Neuronal stem cell (in vitro differentiated cells): Measurements from ENCODE around the gene ATXN10.

ENCODE experiments used
- DNase-seq: peaks from one replicate; pipeline ENCODE4 v3.0.0-alpha.2; 2013; ENCODE audit warnings: low spot score
- H2AFZ ChIP-seq: one replicate; pipeline ENCODE4 v1.6.1; 2013; ENCODE audit warnings: mild to moderate bottlenecking, low read length, inconsistent platforms
- H2AK5ac ChIP-seq: 2 replicates; pipeline ENCODE4 v1.6.1; 2013; ENCODE audit warnings: low read depth, mild to moderate bottlenecking, inconsistent platforms, low read length, moderate library complexity, mixed read lengths
- H2BK120ac ChIP-seq: 2 replicates; pipeline ENCODE4 v1.6.1; 2013; ENCODE audit warnings: low read depth, mild to moderate bottlenecking, inconsistent platforms, low read length, moderate library complexity, mixed read lengths
- H2BK12ac ChIP-seq: one replicate; pipeline ENCODE4 v1.6.1; 2013; ENCODE audit warnings: low read length, inconsistent platforms
- H2BK15ac ChIP-seq: 2 replicates; pipeline ENCODE4 v1.6.1; 2013; ENCODE audit warnings: mild to moderate bottlenecking, low read length, inconsistent platforms, mixed read lengths
- H2BK5ac ChIP-seq: one replicate; pipeline ENCODE4 v1.6.1; 2013; ENCODE audit warnings: inconsistent platforms, mild to moderate bottlenecking, low read length, moderate library complexity
- H3K14ac ChIP-seq: one replicate; pipeline ENCODE4 v1.6.1; 2013; ENCODE audit warnings: low read length, inconsistent platforms
- H3K18ac ChIP-seq: 2 replicates; pipeline ENCODE4 v1.6.1; 2013; ENCODE audit warnings: low read length, inconsistent platforms
- H3K23ac ChIP-seq: 2 replicates; pipeline ENCODE4 v1.6.1; 2013; ENCODE audit warnings: low read depth, mild to moderate bottlenecking, mixed read lengths, low read length, inconsistent platforms; ENCODE audit not compliant: poor library complexity
- H3K27ac ChIP-seq: replicated peaks from 3 replicates; pipeline ENCODE4 v1.5.1; 2013; ENCODE audit warnings: low read length, inconsistent platforms
- H3K27me3 ChIP-seq, 3 experiments: 2 replicates each; pipeline ENCODE4 v1.6.1; 2013; ENCODE audit warnings: low read length in 3 of 3, mild to moderate bottlenecking in 2 of 3, inconsistent platforms in 1 of 3, low read depth in 1 of 3, mixed read lengths in 1 of 3, moderate library complexity in 1 of 3; ENCODE audit not compliant: control insufficient read depth in 3 of 3, insufficient read depth in 3 of 3
- H3K36me3 ChIP-seq, 2 donors: replicated peaks in 1 of 2; 2 replicates each; pipeline ENCODE4 v1.6.1; 2013; ENCODE audit warnings: low read length in 2 of 2; ENCODE audit not compliant: control insufficient read depth in 2 of 2, insufficient read depth in 2 of 2
- H3K4ac ChIP-seq: 2 replicates; pipeline ENCODE4 v1.6.1; 2013; ENCODE audit warnings: inconsistent platforms, mild to moderate bottlenecking, low read length, moderate library complexity
- H3K4me1 ChIP-seq, 2 donors: 1 replicate in 1 of 2; 2 replicates in 1 of 2; pipeline ENCODE4 v1.6.1; 2013; ENCODE audit warnings: low read length in 2 of 2, low read depth in 1 of 2; ENCODE audit not compliant: control insufficient read depth in 2 of 2, insufficient read depth in 1 of 2
- H3K4me2 ChIP-seq: one replicate; pipeline ENCODE4 v1.6.1; 2013; ENCODE audit warnings: mild to moderate bottlenecking, low read length, inconsistent platforms; ENCODE audit not compliant: insufficient read depth, poor library complexity, severe bottlenecking
- H3K4me3 ChIP-seq, 2 donors: 2 replicates each; pipeline ENCODE4 v1.5.1; 2013; ENCODE audit warnings: low read length in 2 of 2, mild to moderate bottlenecking in 2 of 2, inconsistent platforms in 1 of 2, moderate library complexity in 1 of 2
- H3K79me1 ChIP-seq: one replicate; pipeline ENCODE4 v1.6.1; 2013; ENCODE audit warnings: low read depth, mild to moderate bottlenecking, inconsistent platforms, low read length, moderate library complexity
- H3K9ac ChIP-seq: one replicate; pipeline ENCODE4 v1.6.1; 2013; ENCODE audit warnings: mild to moderate bottlenecking, low read depth, low read length, inconsistent platforms; ENCODE audit not compliant: poor library complexity
- H3K9me3 ChIP-seq, 2 donors: replicated peaks in 1 of 2; 2 replicates each; pipeline versions ENCODE3 to v1.6.1; 2013; ENCODE audit warnings: low read length in 2 of 2, mild to moderate bottlenecking in 2 of 2, inconsistent platforms in 1 of 2, low read depth in 1 of 2, mixed read lengths in 1 of 2, moderate library complexity in 1 of 2; ENCODE audit not compliant: control insufficient read depth in 2 of 2, insufficient read depth in 1 of 2
- H4K8ac ChIP-seq: one replicate; pipeline ENCODE4 v1.6.1; 2013; ENCODE audit warnings: low read depth, mild to moderate bottlenecking, inconsistent platforms, low read length, moderate library complexity
- H4K91ac ChIP-seq: one replicate; pipeline ENCODE4 v1.6.1; 2013; ENCODE audit warnings: low read length, low read depth, mild to moderate bottlenecking, inconsistent platforms; ENCODE audit not compliant: poor library complexity
- WGBS, 2 donors: extraction: QIAGEN DNeasy Blood & Tissue Kit; methylation state at CpG; one replicate each; pipeline ENCODE4 v1.1.7; 2013; ENCODE audit warnings: missing lambda C conversion rate in 2 of 2, mixed read lengths in 1 of 2; ENCODE audit not compliant: insufficient read length in 2 of 2, insufficient replicate concordance in 1 of 2; ENCODE audit errors: extremely low coverage in 2 of 2; 5-methylcytosine and 5-hydroxymethylcytosine counted together

The ATXN10 gene

DNA sequence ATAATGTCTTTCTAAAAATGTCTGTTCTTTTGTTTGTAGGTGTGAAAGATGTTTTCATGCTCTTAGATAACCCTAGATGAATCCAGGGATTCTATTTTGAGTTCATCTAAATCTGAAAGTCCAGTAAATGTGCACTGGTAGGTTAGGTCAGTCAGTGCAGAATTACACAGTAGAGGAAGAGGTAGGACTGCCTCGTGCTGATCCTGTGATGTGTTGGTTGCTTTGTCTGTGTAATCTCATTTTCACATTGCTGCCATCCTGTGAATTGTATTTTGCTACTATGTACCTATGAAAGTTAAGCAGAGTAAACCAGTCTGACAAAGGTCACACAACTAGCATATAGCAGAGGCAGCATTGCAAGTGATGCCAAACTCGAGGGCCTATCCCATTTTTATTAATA is 36.5 kb downstream of the ATXN10 start:
- Histone ChIP-seq H3K14ac (no peak overlapping the region), H3K18ac (no peak overlapping the region), H3K4me3 (no peak overlapping the region), H2AFZ (no peak overlapping the region), H2AK5ac (no peak overlapping the region), H4K8ac (no peak overlapping the region), H3K4me1 (peaks cover 0 to 1% of the 10 kb centered on the region in 2 donors), H4K91ac (no peak overlapping the region), H2BK5ac (no peak overlapping the region), H3K36me3 (peaks cover 9 to 97% of the 10 kb centered on the region in 2 donors), H3K23ac (no peak overlapping the region), H2BK12ac (no peak overlapping the region), H3K27ac (no peak overlapping the region), H3K4me2 (no peak overlapping the region), H3K4ac (no peak overlapping the region), H2BK120ac (no peak overlapping the region), H3K27me3 (no peaks in the 10 kb centered on the region), H3K9ac (no peak overlapping the region), H2BK15ac (no peak overlapping the region), H3K9me3 (peaks cover 0 to 19% of the 10 kb centered on the region in 2 donors), H3K79me1 (no peaks in the 10 kb centered on the region)
- DNase-seq, result no peak
- no CpG with 5 or more reads among the region's 2 CpGs for WGBS, 2 donors

DNA sequence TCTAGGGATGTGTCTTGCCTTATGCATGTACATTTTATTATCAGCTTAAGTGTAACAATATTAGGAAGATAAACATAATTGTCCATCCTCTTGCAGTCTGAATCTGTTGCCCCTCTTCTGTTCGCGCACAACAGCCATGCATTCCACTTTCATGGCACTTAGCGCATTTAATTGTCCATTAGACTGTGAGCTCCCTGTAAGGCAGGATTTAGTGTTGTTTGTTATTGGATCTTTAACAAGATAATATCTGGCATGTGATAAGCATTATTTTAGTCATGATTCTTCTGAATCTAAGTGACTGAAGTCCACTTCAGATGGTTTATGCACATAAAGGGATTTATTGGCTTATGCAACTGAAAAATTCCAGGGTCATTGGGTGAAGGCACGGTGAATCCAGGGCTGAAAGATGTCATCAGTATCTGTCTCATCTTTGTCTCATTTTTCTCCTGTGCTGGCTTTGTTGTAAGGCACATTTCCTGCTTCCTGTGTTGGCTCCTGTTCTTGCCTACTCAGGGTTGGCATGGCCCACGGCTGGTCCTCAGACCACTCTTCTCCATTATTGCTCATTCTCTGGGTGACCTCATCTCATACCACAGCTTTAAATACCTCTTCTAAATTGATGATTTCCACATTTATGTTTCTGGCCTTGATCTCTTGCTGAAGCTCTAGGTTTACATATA is 37.6 kb downstream of the ATXN10 start:
- H4K91ac ChIP-seq, result no peak overlapping the region
- no peak overlapping the region for H2BK120ac ChIP-seq
- no peaks in the 10 kb centered on the region for H3K27me3 ChIP-seq
- peaks cover 0 to 8% of the 10 kb centered on the region in 2 donors for H3K9me3 ChIP-seq
- no CpG with 5 or more reads among the region's 5 CpGs for WGBS, 2 donors
- H3K23ac ChIP-seq, result no peak overlapping the region
- no peak overlapping the region for H3K4me3 ChIP-seq
- no peak overlapping the region for H2AFZ ChIP-seq
- no peak overlapping the region for H3K9ac ChIP-seq
- H2AK5ac ChIP-seq, result no peak overlapping the region
- no peak overlapping the region for H3K14ac ChIP-seq
- H2BK15ac ChIP-seq, result no peak overlapping the region
- H4K8ac ChIP-seq, result no peak overlapping the region
- H3K79me1 ChIP-seq, result no peaks in the 10 kb centered on the region
- no peak overlapping the region for H2BK5ac ChIP-seq
- H3K4me2 ChIP-seq, result no peak overlapping the region
- H3K18ac ChIP-seq, result no peak overlapping the region
- no peaks in the 10 kb centered on the region for H3K4me1 ChIP-seq
- DNase-seq, result no peak
- peaks cover 7 to 96% of the 10 kb centered on the region in 2 donors for H3K36me3 ChIP-seq
- no peak overlapping the region for H3K4ac ChIP-seq
- no peak overlapping the region for H3K27ac ChIP-seq
- H2BK12ac ChIP-seq, result no peak overlapping the region

DNA sequence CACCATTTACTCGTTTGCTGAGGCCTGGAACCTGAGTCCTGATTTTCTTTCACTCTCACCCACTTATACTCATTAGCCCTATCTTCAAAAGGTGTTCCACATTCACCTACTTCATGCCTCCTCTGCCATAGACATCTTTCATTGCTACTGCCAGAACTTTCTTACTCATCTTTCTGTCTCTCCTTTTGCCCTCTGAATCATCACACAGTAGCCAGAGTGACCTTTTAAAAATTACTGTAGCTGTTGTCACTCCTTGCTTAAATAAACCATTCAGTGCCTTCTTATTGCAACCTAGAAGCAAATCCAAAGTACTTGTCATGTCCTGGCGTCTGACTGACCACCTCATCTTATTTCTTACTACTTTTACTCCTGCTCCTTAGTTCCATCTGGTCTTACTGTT is 38.2 kb downstream of the ATXN10 start:
- H3K4ac ChIP-seq, result no peak overlapping the region
- no peak overlapping the region for H4K8ac ChIP-seq
- H2AK5ac ChIP-seq, result no peak overlapping the region
- H3K23ac ChIP-seq, result no peak overlapping the region
- no peak for DNase-seq
- H2BK15ac ChIP-seq, result no peak overlapping the region
- no peak overlapping the region for H2AFZ ChIP-seq
- H3K9ac ChIP-seq, result no peak overlapping the region
- H3K4me2 ChIP-seq, result no peak overlapping the region
- H3K36me3 ChIP-seq, result peaks cover 7 to 95% of the 10 kb centered on the region in 2 donors
- H3K14ac ChIP-seq, result no peak overlapping the region
- no peak overlapping the region for H4K91ac ChIP-seq
- H3K27me3 ChIP-seq, result no peaks in the 10 kb centered on the region
- H3K27ac ChIP-seq, result no peak overlapping the region
- H3K9me3 ChIP-seq, result peaks cover 0 to 3% of the 10 kb centered on the region in 2 donors
- no peaks in the 10 kb centered on the region for H3K4me1 ChIP-seq
- no peak overlapping the region for H2BK5ac ChIP-seq
- H3K79me1 ChIP-seq, result no peaks in the 10 kb centered on the region
- no peak overlapping the region for H3K4me3 ChIP-seq
- H3K18ac ChIP-seq, result no peak overlapping the region
- no peak overlapping the region for H2BK120ac ChIP-seq
- no CpG with 5 or more reads among the region's 2 CpGs for WGBS, 2 donors
- H2BK12ac ChIP-seq, result no peak overlapping the region

DNA sequence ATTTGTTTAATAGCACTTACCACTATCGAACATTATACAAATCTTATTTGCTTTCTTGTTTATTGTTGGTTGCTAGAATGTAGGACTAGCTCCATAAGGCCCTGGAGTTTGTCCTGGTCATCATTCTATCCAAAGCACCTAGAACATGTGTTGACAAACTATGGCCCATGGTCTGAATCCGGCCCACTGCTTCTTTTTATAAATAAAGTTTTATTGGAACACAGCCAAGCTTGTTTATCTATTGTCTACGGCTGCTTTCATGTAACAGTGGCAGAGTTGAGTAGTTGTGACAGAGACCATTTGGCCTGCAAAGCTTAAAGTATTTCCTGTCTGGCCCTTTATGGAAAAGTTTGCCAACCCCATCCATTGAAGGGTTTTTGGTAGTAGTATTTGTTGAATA is 38.8 kb downstream of the ATXN10 start:
- H3K4ac ChIP-seq, result no peak overlapping the region
- no peaks in the 10 kb centered on the region for H3K79me1 ChIP-seq
- H4K8ac ChIP-seq, result no peak overlapping the region
- no peak overlapping the region for H3K23ac ChIP-seq
- H3K9me3 ChIP-seq, result no peaks in the 10 kb centered on the region
- no peak overlapping the region for H3K18ac ChIP-seq
- DNase-seq, result no peak
- no peak overlapping the region for H2BK5ac ChIP-seq
- H3K27me3 ChIP-seq, result no peaks in the 10 kb centered on the region
- H3K4me3 ChIP-seq, result no peak overlapping the region
- WGBS, 2 donors, result 100% methylated on average over 1 of the region's 3 CpGs; no CpG with 5 or more reads in 1 of the 2 donors
- H2AFZ ChIP-seq, result no peak overlapping the region
- H2BK12ac ChIP-seq, result no peak overlapping the region
- H3K4me1 ChIP-seq, result no peaks in the 10 kb centered on the region
- H3K14ac ChIP-seq, result no peak overlapping the region
- no peak overlapping the region for H3K4me2 ChIP-seq
- no peak overlapping the region for H2AK5ac ChIP-seq
- H3K27ac ChIP-seq, result no peak overlapping the region
- no peak overlapping the region for H2BK15ac ChIP-seq
- no peak overlapping the region for H4K91ac ChIP-seq
- no peak overlapping the region for H3K9ac ChIP-seq
- H3K36me3 ChIP-seq, result peaks cover 8 to 96% of the 10 kb centered on the region in 2 donors
- H2BK120ac ChIP-seq, result no peak overlapping the region
